Mucosa of rectum (tissue), 2 donors: ENCODE measurements around the gene MAGEA1.
"Not testable (repeated sequence)": the region's sequence is repeated elsewhere in the genome, so short reads cannot be mapped to it uniquely, and the experiment has no call there.

Experiments
- H3K27ac ChIP-seq, 2 donors: one replicate each; pipeline ENCODE4 v1.7.0; 2013; ENCODE audit warnings: inconsistent platforms in 2 of 2, low read depth in 2 of 2, low read length in 2 of 2
- H3K27me3 ChIP-seq, 2 donors: one replicate each; pipeline ENCODE4 v1.7.0; 2013; ENCODE audit warnings: low read length in 2 of 2; ENCODE audit not compliant: control insufficient read depth in 2 of 2, insufficient read depth in 2 of 2
- H3K36me3 ChIP-seq, 2 donors: one replicate each; pipeline ENCODE4 v1.7.0; 2013; ENCODE audit warnings: low read length in 2 of 2; ENCODE audit not compliant: control insufficient read depth in 2 of 2, insufficient read depth in 2 of 2
- H3K4me1 ChIP-seq, 2 donors: one replicate each; pipeline ENCODE4 v1.7.0; 2013; ENCODE audit warnings: low read length in 2 of 2, mild to moderate bottlenecking in 1 of 2; ENCODE audit not compliant: control insufficient read depth in 2 of 2, insufficient read depth in 2 of 2
- H3K4me3 ChIP-seq, 2 donors: one replicate each; pipeline ENCODE4 v1.7.0; 2013; ENCODE audit warnings: low read length in 2 of 2
- H3K9ac ChIP-seq, 2 donors: one replicate each; pipeline ENCODE4 v1.7.0; 2013; ENCODE audit warnings: low read length in 2 of 2, low read depth in 1 of 2, mild to moderate bottlenecking in 1 of 2
- H3K9me3 ChIP-seq, 2 donors: one replicate each; pipeline ENCODE4 v1.7.0; 2013; ENCODE audit warnings: low read length in 2 of 2; ENCODE audit not compliant: control insufficient read depth in 2 of 2
- donor health status: healthy.
- donor health status: Normal muscosa, but diverticular disease.

The MAGEA1 gene

GRCh38 chrX:153179131-153179530 is at the start of gene MAGEA1:
MAGEA1 (plus strand) TSS chrX:153179284; CDS start chrX:153182390, 3,106 bp downstream.
- H3K36me3 ChIP-seq = no peaks in the 10 kb centered on the region
- no peak within 1 kb of the TSS for H3K9ac ChIP-seq
- no peak within 1 kb of the TSS for H3K27ac ChIP-seq
- no peaks in the 10 kb centered on the region for H3K9me3 ChIP-seq
- no peaks in the 10 kb centered on the region for H3K4me1 ChIP-seq
- H3K4me3 ChIP-seq = no peak within 1 kb of the TSS
- no peaks in the 10 kb centered on the region for H3K27me3 ChIP-seq

- H3K36me3 ChIP-seq, H3K4me1 ChIP-seq, H3K9me3 ChIP-seq, H3K4me3 ChIP-seq, H3K9ac ChIP-seq, H3K27ac ChIP-seq, H3K27me3 ChIP-seq: not testable (repeated sequence)
These were observed 46.2 kb upstream of the MAGEA1 start for GRCh38 chrX:153132924-153133323.

GRCh38 chrX:153139074-153139473 is 40.0 kb upstream of the MAGEA1 start:
- H3K27me3 ChIP-seq, H3K9me3 ChIP-seq, H3K9ac ChIP-seq, H3K36me3 ChIP-seq, H3K4me3 ChIP-seq, H3K27ac ChIP-seq, H3K4me1 ChIP-seq: not testable (repeated sequence)

- H3K36me3 ChIP-seq, H3K27me3 ChIP-seq, H3K9ac ChIP-seq, H3K4me3 ChIP-seq, H3K9me3 ChIP-seq, H3K27ac ChIP-seq, H3K4me1 ChIP-seq: not testable (repeated sequence)
These were observed 32.8 kb upstream of the MAGEA1 start for GRCh38 chrX:153146288-153146687.

GRCh38 chrX:153153516-153153915 is 25.6 kb upstream of the MAGEA1 start:
- no peaks in the 10 kb centered on the region for H3K4me1 ChIP-seq
- H3K27me3 ChIP-seq = peaks cover 3 to 4% of the 10 kb centered on the region in 2 donors
- no peak overlapping the region for H3K9ac ChIP-seq
- no peak overlapping the region for H3K27ac ChIP-seq
- H3K4me3 ChIP-seq = no peak overlapping the region
- no peaks in the 10 kb centered on the region for H3K9me3 ChIP-seq
- no peaks in the 10 kb centered on the region for H3K36me3 ChIP-seq

- no peaks in the 10 kb centered on the region for H3K36me3 ChIP-seq
- peaks cover 0 to 8% of the 10 kb centered on the region in 2 donors for H3K27me3 ChIP-seq
- H3K4me1 ChIP-seq = no peaks in the 10 kb centered on the region
- H3K27ac ChIP-seq = no peak overlapping the region
- H3K9me3 ChIP-seq = no peaks in the 10 kb centered on the region
- no peak overlapping the region for H3K4me3 ChIP-seq
- H3K9ac ChIP-seq = no peak overlapping the region
These were observed 21.6 kb upstream of the MAGEA1 start for GRCh38 chrX:153157450-153157849.

GRCh38 chrX:153158319-153158718 is 20.8 kb upstream of the MAGEA1 start:
- Histone ChIP-seq H3K36me3 (no peaks in the 10 kb centered on the region), H3K27me3 (peaks cover 0 to 8% of the 10 kb centered on the region in 2 donors), H3K4me1 (no peaks in the 10 kb centered on the region), H3K27ac (no peak overlapping the region), H3K9ac (no peak overlapping the region), H3K4me3 (no peak overlapping the region), H3K9me3 (no peaks in the 10 kb centered on the region)

GRCh38 chrX:153161952-153162351 is 17.1 kb upstream of the MAGEA1 start:
- Histone ChIP-seq H3K4me3 (no peak overlapping the region), H3K27ac (no peak overlapping the region), H3K9me3 (no peaks in the 10 kb centered on the region), H3K36me3 (no peaks in the 10 kb centered on the region), H3K9ac (no peak overlapping the region), H3K27me3 (peaks cover 0 to 8% of the 10 kb centered on the region in 2 donors), H3K4me1 (no peaks in the 10 kb centered on the region)

GRCh38 chrX:153164733-153165132 is 14.4 kb upstream of the MAGEA1 start:
- Histone ChIP-seq H3K27ac (no peak overlapping the region), H3K27me3 (peaks cover 0 to 8% of the 10 kb centered on the region in 2 donors), H3K4me3 (no peak overlapping the region), H3K9ac (no peak overlapping the region), H3K9me3 (no peaks in the 10 kb centered on the region), H3K36me3 (no peaks in the 10 kb centered on the region), H3K4me1 (no peaks in the 10 kb centered on the region)

- not testable (repeated sequence) for H3K27ac ChIP-seq, H3K4me1 ChIP-seq, H3K36me3 ChIP-seq, H3K27me3 ChIP-seq, H3K4me3 ChIP-seq, H3K9ac ChIP-seq, H3K9me3 ChIP-seq
These were observed 10.7 kb upstream of the MAGEA1 start for GRCh38 chrX:153168423-153168822.

- H3K9ac ChIP-seq = no peak overlapping the region
- no peaks in the 10 kb centered on the region for H3K4me1 ChIP-seq
- H3K9me3 ChIP-seq = no peaks in the 10 kb centered on the region
- H3K36me3 ChIP-seq = no peaks in the 10 kb centered on the region
- H3K27me3 ChIP-seq = peaks cover 2 to 4% of the 10 kb centered on the region in 2 donors
- H3K4me3 ChIP-seq = no peak overlapping the region
- H3K27ac ChIP-seq = no peak overlapping the region
These were observed 2.7 kb downstream of the MAGEA1 start for GRCh38 chrX:153181822-153182221.
